HS-5 (cell line): ENCODE data around the gene RTP4.
"Not testable (repeated sequence)": the region's sequence is repeated elsewhere in the genome, so short reads cannot be mapped to it uniquely, and the experiment has no call there.

ENCODE experiments used
- DNase-seq: peaks from one replicate; pipeline ENCODE4 v3.0.0-alpha.2; 2012; ENCODE audit warnings: low read depth

The RTP4 gene

DNA sequence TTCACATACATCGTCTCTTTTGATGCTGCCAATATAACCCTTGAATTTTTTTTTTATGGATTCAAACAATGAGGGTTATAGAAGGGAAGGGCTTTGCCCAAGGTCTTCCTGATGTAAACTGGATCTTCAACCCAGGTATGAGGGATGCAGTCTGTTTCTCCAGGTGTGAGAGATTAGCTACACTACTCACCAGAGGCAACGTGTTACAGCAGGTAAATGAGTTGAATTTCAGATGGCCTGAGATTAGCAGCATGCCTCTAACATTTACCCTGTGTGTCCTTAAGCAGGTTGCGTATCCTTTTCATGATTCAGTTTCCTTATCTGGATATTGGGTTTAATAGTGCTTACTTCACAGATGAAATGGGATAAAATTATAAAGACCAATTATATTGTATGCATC lies 1.9 kb downstream of the RTP4 start:
- no peak for DNase-seq

DNA sequence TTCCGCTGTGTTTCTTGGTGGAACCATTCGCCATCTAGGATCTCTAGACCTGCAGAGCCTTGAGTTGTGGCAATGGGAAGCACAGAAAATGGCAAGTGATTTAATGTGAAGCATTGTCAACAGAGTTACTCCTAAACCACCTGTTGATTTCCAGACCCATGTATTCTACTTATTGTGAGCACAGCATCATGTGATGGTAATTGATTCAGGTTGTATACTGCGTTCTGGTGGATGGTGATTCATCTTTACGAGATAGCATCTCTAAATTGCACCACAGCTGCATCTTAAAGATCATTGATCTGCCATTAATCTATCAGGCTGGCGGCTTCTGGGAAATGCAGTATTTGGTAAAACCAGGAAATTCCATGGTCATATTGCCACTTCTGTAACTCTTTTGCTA lies 7.4 kb downstream of the RTP4 start:
- DNase-seq, result no peak

DNA sequence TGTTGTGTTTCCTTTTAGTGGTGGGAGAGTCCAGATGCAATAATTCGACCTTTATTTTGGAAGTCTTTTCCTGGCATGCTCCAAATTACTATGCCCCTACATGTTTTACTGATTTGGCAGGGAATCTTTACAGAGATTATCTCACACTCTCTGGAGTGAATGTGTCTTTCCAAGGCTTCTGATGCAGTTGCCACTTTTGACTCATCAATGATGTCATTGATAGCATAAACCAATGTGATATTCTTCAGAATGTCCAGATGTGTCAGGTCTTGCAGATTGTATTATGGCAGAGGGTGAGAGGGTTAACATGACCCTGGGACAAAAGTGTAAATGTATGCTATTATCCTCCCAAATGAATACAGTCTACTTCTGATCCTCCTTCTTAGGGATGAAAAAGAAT lies 9.7 kb downstream of the RTP4 start:
- no peak for DNase-seq

- no peak for DNase-seq
Observed at GRCh38 chr3:187382609-187383151, 14.5 kb downstream of the RTP4 start.

DNA sequence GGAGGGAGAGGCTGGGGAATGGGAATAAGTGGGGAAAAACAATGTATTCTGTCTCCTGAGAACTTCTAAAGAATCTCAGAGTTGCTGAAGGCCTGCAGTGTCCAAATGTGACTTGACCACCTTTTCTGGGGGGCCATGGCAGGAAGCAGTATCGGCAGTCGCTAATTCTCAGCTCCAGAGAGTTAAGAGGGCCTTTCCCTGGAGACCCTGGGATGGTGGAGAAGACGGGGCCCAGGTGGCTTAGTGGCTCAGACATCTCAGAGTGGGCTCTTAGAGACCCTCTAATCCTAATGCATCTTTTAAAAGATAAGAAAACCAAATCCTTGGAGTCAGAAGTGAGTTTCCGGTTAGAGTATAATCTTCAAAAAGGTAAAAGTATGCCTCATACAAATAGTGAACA lies 15.1 kb downstream of the RTP4 start:
- DNase-seq, result no peak

- no peak for DNase-seq
Observed at GRCh38 chr3:187385296-187385695, 17.1 kb downstream of the RTP4 start.

DNA sequence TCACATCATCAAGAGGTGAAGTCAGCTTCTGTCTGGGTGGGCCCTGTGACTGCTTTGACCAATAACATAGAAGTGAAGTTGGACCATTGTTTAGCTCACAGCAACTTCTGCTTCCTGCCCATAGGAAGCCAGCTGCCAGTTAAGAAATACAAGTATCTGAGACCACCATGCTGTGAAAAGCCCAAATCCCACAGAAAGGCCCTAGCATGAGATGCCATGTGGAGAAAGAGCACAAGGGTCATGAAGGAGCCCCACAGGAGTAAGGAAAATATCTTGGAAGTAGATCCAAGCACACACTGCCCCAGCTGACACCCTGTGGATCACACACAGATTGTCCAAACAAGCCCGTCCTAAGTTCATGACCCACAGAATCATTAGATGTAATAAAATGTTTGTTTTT lies 28.5 kb downstream of the RTP4 start:
- DNase-seq, result no peak

GRCh38 chr3:187398955-187399354 lies 30.8 kb downstream of the RTP4 start:
- no peak for DNase-seq

GRCh38 chr3:187400756-187401155 lies 32.6 kb downstream of the RTP4 start:
- DNase-seq, result no peak

- DNase-seq, result no peak
Observed at GRCh38 chr3:187401856-187402255, 33.7 kb downstream of the RTP4 start.

DNA sequence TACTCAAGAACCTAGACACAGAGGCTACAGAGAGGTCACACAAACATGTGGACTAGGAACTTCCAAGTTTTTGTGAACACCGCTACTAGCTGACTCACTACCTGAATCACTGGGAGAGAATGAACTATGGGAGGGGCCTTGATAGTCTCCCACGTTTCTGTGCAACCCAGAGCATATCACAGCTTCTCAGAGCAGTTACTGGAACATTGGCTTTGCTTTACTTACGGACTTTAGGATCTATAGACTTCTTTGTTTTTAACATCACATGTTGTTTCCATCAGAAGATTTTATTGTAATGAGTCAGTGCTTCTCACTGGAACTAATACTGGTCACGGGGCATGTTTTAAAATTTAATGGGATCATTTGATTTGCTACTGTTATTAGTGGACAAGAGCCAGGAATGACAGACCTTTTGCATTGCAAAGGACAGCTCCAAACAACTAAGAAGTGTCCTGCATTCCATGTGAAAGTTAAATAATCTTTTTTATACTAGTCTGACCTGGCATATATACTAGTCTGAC lies 35.6 kb downstream of the RTP4 start:
- DNase-seq, result peak; percentile 92

- DNase-seq, result no peak
Observed at GRCh38 chr3:187406927-187407326, 38.7 kb downstream of the RTP4 start.

GRCh38 chr3:187411991-187412781 lies 44.0 kb downstream of the RTP4 start:
- DNase-seq, result not testable (repeated sequence)
